ENCODE data around the gene IL2.

The IL2 gene

DNA sequence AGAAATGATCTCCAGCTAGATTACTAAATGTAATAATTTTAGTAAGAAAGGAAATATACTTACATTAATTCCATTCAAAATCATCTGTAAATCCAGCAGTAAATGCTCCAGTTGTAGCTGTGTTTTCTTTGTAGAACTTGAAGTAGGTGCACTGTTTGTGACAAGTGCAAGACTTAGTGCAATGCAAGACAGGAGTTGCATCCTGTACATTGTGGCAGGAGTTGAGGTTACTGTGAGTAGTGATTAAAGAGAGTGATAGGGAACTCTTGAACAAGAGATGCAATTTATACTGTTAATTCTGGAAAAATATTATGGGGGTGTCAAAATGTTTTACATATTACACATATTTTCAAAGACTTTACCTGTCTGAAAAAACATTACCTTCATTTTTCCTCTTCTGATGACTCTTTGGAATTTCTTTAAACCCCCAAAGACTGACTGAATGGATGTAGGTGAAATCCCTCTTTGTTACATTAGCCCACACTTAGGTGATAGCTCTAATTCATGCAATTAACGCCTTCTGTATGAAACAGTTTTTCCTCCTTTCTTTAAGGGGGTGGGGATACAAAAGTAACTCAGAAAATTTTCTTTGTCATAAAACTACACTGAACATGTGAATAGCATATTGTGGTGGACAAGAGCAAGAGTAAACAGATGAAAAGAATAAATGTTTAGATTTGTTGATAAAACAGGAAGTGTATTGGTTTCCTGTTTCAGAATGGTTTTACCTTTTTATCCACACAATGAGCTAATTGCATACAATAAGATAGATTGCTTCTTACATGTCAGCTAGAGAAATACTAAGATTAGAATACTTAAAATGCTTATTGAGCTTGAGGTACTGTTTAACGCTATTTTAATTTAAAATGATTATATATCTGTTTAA is at the start of gene IL2:
Gene IL2 (minus strand): TSS at position 495 of the 886 bp plus-strand sequence. CDS start 285 bp downstream, at position 210.
- DNase-seq, result peak in 1 of 2 experiments; percentile 5

DNA sequence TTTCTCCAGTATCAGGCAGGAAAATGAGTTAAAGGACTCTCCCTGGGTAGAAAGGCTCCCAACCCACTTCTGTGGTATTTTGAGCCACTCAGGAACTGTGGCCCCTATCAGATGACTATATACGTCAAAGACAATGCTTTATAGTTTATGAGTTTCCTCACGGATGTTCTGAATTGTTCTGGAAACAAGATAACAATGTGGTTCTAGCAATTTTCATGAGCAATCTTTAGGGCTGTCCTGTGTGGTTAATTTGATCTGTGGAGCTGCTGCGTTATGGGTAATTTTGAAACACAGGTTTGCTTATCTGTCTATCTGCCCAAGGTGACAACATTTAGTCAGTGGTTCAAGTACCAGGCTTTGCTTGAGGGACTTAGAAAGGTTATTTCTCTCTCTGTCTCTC is 46.7 kb upstream of the IL2 start:
- no peak for DNase-seq

DNA sequence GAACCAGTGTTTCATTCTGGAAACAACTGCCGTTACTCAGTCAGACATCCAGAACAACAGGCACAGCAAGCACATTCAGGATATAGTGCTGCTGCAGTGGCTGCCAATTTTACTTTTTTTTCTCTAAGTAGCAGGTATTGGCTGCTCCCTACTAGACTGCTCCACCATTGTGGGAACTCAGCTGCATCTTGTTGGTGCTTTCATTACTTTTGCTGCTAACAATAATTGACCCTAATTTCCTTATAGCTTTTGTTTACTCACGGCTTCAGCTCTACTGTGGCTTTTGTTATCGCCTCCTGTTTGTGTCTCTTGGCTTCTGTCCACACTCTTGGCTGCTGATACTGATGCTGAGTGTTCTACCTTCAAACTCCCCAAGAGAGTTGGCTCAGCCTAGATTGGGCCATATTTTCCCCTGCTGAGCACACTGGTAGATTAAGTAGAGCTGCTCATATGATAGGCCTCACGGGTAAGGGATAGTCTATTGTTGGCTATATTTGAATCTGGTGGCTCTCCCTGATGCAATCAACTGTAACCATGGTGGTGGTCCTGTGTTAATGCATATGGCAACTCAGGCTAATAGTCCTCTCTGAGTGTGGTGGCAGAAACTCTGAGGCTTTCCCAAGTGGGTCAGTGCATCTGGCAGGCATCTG is 44.5 kb upstream of the IL2 start:
- DNase-seq, result no peak

DNA sequence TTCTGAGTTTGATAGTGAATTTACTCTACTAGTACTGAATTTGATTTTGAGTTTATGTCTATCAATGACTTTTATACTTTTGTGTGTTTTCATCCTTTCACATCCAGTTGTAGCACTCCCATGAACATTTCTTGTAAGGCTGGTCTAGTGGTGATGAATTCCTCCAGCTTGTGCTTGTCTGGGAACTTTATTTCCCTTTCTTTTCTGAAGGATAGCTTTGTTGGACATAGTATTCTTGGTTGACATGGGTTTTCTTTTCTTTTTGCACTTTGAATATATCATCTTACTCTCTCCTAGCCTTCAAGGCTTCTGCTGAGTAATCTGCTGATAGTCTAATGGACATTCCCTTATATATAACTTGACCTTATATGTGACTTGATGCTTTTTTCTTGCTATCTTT is 32.5 kb upstream of the IL2 start:
- no peak for DNase-seq

DNA sequence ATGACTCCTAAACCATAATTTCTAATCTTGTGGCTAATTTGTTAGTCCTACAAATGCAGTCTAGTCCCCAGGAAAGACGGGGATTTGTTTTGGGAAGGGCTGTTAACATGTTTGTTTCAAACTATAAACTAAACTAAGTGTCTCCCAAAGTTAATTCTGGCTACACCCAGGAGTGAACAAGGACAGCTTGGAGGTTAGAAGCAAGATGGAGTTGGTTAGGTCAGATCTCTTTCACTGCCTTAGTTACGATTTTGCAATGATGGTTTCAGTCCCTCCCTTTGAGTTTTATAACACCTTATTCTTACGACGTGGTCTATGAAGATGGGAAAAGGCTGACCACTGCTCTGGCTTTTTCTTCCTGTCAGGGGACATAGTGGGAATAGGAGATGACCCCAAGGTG is 27.0 kb upstream of the IL2 start:
- DNase-seq, result no peak

DNA sequence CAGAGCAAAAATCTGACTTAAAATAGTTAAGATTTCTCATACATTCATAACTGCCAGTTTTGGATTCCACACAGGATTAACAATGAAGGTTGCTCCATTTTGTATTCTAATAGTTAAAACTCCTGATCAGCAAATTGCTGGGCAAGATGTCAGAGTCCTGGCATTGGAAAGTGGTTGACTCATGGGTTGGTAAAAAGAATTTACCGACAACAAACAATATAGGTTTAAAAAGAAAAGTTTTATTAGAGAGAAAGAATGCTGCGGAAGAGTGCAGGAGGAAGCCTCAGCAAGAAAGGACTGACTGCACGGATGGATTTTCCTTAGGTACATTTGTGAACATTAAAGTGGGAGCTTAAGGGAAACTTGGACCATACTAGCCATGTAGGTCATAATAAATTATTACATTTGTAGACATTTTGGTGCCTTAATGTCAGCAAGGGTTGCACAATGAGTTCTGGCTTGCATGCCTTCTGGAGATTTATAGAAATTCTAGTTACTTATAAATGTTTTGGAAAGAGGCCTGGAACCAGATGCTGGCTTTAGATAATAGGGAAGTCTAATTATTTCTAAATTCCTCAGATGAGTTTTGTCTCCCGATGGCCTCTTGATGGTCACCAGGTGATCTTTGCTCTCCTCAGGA is 25.4 kb upstream of the IL2 start:
- DNase-seq, result no peak

DNA sequence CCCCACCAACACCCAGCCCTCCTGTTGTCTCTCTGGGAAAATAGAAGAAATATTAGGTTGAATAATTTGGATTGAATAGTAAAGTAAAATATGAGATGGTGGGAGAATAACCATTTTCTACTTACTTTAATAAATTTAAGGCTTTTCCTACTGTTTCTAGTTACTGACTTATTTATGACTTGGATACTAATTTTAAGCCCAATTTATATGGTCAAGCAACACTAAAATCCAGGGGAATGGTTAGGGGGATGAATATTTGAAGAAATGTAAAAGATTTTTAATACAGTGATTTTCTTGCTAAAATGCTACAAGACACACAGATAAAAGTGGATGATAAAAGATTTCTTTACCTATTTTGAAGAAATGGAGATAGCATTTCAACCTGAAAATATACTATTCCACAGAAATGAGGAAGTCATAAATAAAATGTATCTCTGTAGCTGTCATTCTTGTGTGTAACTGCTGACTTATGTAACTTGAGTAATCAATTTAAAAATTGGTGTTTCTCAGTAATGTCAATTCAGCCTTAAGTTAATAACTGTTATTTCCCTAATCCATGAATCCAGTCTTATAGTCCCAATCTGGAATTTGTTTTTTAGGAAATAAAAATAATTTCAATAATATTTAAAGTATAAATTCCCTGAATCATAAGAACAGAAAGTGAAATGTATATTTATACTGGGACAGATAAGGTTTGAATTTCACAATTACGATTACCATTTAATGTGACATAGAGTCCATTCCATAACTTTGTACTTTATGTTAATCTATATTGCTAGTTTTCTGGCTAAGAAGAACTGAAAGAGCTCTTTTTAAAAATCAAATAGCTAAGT is 24.3 kb upstream of the IL2 start:
- DNase-seq, result no peak

DNA sequence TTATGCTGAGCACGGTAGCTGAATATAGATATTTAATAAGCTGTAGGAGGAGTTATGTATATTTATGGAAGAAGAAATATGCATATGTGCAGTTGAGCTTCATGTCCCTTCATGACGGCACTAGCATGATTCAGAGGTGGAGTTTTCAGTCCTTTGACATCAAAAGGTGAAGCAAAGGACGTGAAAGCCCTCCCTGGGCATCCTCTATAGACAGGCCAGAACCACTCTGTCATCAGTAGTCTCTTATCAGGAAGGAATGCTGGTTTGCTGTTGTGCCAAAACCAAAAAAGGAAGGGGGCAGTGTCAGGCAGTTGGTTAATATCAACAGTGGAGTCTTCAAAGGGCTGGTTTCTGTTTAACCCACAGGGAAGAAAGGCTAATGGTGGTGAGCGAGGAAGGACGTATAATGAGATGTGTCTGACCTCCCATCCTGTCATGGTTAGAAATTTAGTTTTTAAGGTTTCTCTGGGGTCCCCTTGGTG is 23.5 kb upstream of the IL2 start:
- DNase-seq, result no peak

DNA sequence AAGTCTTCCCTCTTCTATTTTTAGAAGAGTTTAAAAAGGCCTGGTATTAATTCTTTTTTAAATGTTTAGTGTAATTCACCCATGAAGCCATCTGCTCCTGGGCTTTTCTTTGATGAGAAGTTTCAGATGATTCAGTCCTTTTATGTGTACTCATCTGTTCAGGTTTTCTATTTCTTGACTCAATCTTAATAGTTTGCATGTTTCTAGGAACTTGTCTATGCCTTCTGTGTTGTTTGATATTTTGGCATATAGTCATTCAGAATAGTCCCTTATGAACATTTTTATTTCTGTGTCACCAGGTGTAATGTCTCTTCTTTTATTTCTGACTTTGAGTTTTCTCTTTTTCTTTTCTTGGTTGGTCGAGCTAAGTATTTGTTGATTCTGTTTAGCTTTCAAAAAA is 20.2 kb upstream of the IL2 start:
- DNase-seq, result no peak

DNA sequence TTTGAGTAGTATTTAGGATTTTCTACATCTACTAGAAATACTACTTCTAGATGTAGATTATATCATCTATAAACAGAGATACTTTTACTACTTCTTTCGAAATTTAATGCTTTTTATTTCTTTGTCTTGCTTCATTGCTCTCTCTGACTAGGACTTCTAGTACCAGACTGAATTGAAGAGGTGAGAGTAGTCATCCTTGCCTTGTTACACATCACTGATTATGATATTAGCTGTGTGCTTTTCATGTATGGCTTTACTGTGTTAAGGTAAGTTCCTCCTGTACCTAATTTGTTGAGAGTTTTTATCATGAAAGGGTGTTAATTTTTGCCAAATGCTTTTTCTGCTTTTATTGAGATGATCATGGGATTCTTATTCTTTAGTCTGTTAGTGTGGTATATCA is 19.6 kb upstream of the IL2 start:
- no peak for DNase-seq

DNA sequence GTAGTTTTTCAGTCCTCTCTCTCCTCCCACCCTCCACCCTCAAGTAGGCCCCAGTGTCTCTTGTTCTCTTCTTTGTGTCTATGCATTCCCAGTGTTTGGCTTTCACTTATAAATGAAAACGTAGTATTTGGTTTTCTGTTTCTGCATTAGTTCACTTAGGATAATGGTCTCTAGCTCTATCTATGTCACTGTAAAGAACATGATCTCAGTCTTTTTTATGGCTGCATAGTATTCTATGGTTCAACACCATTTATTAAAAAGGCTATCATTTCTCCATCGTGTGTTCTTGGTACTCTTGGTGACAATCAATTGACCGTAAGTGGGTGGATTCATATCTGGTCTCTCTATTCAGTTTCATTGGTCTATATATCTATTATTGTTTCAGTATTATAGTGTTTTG is 18.7 kb upstream of the IL2 start:
- DNase-seq, result no peak

DNA sequence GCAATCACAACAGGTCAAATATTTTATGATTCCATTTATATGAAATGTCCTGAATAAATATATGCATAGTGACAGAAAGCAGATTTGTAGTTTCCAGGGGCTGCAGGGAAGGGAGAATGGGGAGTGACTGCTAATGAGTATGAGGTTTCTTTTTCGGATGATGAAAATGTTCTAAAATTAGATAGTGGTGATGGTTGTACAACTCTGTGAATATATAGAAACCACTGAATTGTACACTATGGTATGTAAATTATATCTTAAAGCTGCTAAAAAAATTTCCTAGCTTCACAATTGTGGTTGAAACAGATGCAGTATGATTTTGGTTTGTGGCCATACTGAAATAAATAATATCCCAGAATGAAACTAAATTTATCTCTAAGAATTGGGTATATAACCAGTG is 12.9 kb upstream of the IL2 start:
- no peak for DNase-seq

DNA sequence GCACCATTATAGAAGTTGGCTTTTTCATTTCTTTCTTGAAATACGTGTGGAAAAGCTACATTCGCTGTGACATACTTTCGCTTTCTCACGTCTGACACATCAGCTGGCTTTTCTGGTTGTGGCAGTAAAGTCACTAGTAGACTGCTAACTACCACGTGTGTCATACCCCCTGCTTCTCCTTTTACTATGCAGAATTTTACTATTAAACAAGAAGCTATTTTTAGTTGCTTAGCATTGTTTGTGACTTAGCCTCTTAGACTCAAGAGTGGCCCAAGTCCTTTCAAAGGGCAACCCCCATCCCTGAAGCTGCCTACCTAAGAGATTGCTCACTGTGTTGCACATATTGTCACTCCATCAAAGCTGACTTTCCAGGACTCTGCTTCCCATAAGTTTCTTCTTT is 2.1 kb upstream of the IL2 start:
- DNase-seq, result peak in 1 of 2 experiments; percentile 63

DNA sequence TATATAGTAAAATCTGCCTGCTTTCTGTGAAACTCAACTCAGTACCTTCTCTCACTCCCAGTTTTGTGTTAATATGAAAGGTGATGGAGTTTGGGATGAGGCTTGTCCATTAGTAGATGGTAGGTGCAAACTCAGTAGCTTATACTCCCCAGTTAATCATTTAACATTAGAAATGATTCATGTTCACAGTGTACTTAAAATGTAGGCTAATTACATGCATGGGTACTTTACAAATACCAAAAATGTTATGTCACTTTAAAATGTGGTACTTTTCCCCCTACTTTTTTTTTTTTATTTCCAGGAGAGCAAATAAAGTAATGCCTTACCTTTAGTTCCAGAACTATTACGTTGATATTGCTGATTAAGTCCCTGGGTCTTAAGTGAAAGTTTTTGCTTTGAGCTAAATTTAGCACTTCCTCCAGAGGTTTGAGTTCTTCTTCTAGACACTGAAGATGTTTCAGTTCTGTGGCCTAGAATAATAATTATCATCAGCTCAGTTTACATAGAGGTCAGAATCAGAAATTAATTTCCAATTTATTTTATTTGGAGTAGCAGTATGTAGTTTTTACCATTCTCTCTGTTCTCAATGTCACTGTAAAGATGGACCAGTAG is 3.0 kb downstream of the IL2 start:
- no peak for DNase-seq

DNA sequence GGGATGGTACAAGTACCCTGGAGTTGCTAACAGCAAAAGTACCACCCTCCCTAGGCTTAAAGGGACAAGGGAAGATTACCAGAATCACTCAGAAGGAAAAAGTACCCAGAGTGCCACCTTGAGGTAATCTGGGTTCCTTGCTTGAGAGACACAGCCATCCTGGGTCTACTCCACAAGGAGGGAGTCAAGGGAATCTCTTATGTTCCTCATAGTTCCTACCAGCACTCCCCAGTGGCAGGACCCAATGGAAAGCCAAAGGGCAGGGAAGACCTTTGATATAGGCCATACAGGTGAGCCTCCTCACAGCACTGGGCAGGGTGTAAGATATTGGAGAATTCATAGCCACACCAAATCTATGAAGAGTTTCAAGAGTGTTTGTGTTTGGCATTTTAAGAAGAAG is 5.7 kb downstream of the IL2 start:
- peak; percentile 41 to 52 for DNase-seq

DNA sequence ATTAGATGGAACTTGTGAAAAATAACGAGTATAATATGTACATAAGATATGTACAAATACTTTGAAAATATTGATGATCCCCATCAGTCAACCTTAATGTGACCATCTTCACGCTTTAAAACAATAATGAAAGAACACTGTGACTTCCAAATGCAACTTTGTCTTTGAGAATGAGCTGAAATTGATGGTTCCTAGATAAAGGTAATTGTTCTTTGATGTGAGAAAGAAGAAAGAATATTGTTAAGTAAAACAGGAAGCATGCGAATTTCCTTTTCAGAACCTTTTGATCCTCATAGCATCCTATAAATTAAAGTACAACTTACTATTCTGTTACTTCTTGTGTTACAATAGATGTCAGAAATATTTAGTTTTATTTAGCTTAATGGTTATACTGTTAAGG is 22.2 kb downstream of the IL2 start:
- no peak for DNase-seq

DNA sequence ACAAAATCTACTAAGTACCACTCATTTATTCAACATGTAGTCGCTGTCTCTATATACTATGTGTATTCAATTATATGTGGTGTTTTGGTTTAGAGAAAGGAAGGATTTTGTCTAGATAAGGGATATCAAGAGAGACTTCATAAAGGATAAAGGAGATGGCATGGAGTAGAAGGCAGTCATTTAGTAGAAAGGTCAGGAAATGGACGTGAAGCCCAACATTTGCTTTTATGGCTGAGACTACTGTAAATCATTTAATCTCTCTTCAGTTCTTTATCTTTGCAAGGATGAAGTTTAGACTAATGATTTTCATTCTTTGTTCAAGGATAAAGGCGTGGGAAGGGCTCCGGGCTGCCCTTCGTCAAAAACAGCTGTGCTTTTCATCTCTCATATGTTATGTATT is 25.2 kb downstream of the IL2 start:
- no peak for DNase-seq

DNA sequence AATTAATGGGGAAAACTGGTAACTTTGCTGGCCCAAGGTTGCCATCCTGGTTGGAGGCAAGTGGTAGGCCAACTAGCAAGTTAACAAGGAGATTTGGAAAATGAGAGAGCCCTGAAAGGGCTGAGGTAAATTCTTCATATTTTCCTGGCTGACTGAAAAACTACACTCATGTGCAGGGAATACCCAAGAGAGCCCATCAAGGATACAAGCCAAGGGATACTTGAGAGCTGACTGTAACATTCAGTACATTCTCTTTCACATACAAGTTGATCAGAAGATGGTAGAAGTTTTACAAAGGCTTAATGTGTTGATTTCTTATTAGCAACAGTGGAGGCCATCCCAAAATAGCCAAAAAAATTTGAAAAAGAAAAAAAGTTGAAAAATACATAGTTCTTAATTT is 33.3 kb downstream of the IL2 start:
- no peak for DNase-seq

DNA sequence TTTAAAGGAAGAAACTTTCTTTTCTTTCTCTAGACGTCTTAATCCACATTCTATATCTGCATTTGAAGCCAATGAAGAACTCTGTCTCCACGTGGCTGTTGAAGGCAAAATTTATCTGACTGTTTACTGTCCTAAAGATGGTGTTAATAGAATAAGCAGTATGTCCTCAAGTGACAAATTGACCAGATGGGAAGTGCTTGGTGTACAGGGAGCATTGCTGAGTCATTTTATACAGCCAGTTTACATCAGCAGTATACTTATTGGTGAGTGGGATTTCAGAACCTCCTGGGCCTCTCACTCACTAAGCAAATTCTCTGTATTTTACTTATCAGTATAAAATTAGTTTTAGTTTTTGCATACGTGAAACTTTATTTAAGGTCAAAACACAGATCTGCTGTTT is 44.0 kb downstream of the IL2 start:
- no peak for DNase-seq

DNA sequence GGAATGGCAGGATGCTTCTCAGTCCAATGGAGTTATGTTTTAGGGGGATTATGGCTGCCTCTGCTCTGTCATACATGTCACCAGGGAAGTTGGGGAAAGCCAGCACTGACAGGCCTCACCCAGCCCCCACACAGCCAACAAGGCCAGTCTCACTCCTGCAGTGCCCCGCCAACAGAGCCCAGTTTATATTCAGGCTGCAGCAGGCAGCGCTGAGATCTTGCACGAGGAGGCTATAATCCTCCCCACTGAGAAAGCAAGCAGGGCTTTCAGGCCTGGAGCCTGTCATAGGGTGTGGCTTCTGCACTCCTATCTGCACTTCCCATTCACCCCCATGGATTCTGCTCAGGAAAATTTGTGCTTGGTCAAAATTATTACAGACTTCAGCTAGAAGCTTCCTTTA is 52.7 kb downstream of the IL2 start:
- no peak for DNase-seq

Data from stimulated activated CD4-positive, alpha-beta T cell treated with anti-CD3 and anti-CD28 coated beads, Interleukin-4, amount 100 ng/mL, for 4 hours (primary cell).